ENCODE data around the gene DUSP5.
"Not testable (repeated sequence)": the region's sequence is repeated elsewhere in the genome, so short reads cannot be mapped to it uniquely, and the experiment has no call there.

The DUSP5 gene

DNA sequence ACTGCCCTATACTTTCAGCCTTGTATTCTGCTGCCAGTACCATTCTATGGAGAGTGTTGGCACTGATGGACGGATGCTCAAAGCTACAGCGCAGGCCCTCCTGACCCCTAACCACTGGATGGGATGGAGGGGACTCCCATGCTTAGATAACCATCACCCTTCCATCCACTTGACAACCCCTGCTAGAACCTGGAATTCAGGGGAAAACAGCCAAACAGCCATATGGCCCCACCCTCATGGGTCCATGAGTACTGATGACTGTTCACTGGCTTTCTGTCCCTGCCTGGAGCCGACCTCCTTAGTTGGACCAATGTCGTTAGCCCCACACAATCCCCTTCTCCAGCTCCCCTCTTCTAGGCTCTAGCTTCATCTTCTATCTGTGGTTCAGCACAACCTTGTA, 16.2 kb downstream of the DUSP5 start:
- Histone ChIP-seq H3K27me3 (ENCODE audit: control insufficient read depth, insufficient read depth, low read length) (peaks cover 78% of the 10 kb centered on the region), H3K36me3 (ENCODE audit: control insufficient read depth, insufficient read depth, low read length) (no peaks in the 10 kb centered on the region), H3K4me1 (ENCODE audit: control insufficient read depth, insufficient read depth, low read length) (no peaks in the 10 kb centered on the region), H3K9me3 (ENCODE audit: control insufficient read depth, low read length) (no peaks in the 10 kb centered on the region), H3K9ac (ENCODE audit: low read length) (no peak overlapping the region), H3K4me3 (ENCODE audit: low read length) (no peak overlapping the region)

DNA sequence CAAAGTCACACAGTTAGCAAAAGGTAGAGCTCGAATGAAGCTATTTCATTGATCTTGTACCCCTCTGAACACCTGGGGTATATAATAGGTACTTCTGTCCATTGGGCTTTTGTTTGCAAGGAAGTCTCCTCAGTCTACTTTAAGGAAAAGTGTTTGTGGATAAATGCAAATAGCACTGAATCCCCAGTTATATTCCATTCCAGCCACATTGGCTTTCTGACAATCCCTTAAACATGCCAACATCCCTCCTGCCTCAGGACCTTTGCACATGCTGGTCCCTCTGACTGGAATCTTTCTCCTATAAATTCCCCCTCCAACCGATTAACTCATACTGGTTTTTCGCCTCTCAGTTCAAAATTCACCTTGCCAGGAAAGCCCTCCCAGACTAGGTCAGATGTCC, 17.1 kb downstream of the DUSP5 start:
- Histone ChIP-seq H3K27me3 (ENCODE audit: control insufficient read depth, insufficient read depth, low read length) (peaks cover 79% of the 10 kb centered on the region), H3K4me1 (ENCODE audit: control insufficient read depth, insufficient read depth, low read length) (no peaks in the 10 kb centered on the region)

DNA sequence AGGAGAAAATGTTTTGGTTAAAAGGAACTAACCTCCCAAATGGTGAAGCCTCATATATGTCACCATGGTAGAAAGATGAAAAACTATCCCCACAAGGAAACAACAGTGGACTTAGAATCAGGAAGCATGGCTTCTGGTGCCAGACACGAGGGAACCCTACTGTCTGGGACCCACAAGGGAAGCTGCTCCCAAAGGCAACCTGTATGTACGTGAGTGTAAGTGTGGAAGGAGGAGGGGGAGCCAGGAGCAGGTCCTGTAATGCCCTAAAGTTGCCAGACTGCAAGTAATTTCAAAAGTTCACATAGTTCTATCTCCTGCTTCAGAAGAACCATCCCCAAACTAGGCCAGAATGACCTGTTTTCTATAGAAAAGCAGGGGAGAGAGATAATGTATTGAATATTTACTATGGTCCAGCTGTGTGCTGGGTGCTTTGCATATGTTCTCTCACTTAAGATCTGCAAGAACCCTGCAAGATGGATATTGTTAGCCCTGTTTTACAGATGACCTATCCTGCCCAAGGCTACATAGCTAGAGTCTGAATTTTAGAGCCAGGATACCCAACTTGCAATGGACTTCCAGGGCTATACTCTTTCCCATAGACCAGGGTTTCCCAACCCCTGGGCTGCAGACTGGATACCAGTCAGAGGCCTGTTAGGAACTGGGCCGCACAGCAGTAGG, 19.2 kb downstream of the DUSP5 start:
- Histone ChIP-seq H3K9ac (ENCODE audit: low read length) (no peak overlapping the region), H3K4me3 (ENCODE audit: low read length) (no peak overlapping the region), H3K27me3 (ENCODE audit: control insufficient read depth, insufficient read depth, low read length) (peaks cover 74% of the 10 kb centered on the region), H3K9me3 (ENCODE audit: control insufficient read depth, low read length) (no peaks in the 10 kb centered on the region), H3K36me3 (ENCODE audit: control insufficient read depth, insufficient read depth, low read length) (no peaks in the 10 kb centered on the region), H3K4me1 (ENCODE audit: control insufficient read depth, insufficient read depth, low read length) (no peaks in the 10 kb centered on the region)

More for the DNA sequence above, 17.1 kb downstream of the DUSP5 start:
- Histone ChIP-seq H3K9me3 (ENCODE audit: control insufficient read depth, low read length) (no peaks in the 10 kb centered on the region), H3K4me3 (ENCODE audit: low read length) (no peak overlapping the region), H3K36me3 (ENCODE audit: control insufficient read depth, insufficient read depth, low read length) (no peaks in the 10 kb centered on the region), H3K9ac (ENCODE audit: low read length) (no peak overlapping the region)

DNA sequence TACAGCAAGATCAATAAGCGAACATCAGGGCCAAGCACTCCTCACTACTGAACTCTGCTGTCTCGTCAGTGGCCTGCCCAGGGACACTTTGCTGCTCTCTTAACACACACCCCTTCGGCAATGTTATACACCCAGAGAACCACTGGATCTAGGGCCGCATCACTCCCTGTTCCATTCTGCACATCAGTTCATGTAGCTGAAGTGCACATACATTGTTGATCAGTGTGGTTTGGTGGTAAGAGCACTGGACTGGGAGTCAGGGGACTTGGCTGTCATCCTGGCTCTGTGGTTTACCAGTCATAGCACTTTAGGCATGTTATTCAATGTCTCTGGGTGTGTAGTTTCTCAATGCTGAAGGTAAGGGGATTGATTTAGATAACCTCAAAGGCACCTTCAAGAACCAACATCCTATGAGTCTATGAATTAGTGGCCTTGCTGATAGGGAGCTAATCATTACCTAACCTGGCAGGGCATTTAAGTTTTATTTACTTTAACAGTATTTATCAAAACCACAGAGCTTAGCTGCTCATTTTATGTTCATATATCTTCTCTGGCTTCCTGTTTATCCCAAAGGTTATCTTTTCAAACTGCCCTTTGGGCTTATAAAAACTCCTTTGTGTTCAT, 24.8 kb downstream of the DUSP5 start:
- no peaks in the 10 kb centered on the region for H3K36me3 ChIP-seq (ENCODE audit: control insufficient read depth, insufficient read depth, low read length)
- no peak overlapping the region for H3K4me3 ChIP-seq (ENCODE audit: low read length)
- H3K9me3 ChIP-seq (ENCODE audit: control insufficient read depth, low read length): no peaks in the 10 kb centered on the region
- no peaks in the 10 kb centered on the region for H3K4me1 ChIP-seq (ENCODE audit: control insufficient read depth, insufficient read depth, low read length)
- peaks cover 71% of the 10 kb centered on the region for H3K27me3 ChIP-seq (ENCODE audit: control insufficient read depth, insufficient read depth, low read length)
- H3K9ac ChIP-seq (ENCODE audit: low read length): no peak overlapping the region

DNA sequence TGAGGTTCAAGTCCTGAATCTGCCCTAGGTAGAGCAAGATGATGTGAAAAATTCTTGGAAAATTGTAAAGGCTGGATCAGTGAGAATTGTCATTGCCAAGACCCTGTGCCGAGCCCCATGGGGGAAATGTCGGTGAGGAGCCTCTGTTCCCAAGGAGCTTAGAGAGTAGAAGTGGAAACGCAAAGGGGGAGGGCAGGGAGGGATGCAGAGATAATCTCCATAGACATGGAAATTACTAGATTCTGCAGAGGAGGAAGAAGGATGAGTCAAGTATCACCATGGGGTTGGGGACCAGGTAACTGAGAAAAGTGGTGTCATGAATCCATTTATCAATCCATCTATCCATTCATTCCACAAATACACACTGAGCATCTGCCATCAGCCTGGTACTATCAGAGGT, 26.0 kb downstream of the DUSP5 start:
- Histone ChIP-seq H3K27me3 (ENCODE audit: control insufficient read depth, insufficient read depth, low read length) (peaks cover 76% of the 10 kb centered on the region), H3K9me3 (ENCODE audit: control insufficient read depth, low read length) (no peaks in the 10 kb centered on the region), H3K4me3 (ENCODE audit: low read length) (no peak overlapping the region), H3K9ac (ENCODE audit: low read length) (no peak overlapping the region), H3K36me3 (ENCODE audit: control insufficient read depth, insufficient read depth, low read length) (no peaks in the 10 kb centered on the region), H3K4me1 (ENCODE audit: control insufficient read depth, insufficient read depth, low read length) (no peaks in the 10 kb centered on the region)

DNA sequence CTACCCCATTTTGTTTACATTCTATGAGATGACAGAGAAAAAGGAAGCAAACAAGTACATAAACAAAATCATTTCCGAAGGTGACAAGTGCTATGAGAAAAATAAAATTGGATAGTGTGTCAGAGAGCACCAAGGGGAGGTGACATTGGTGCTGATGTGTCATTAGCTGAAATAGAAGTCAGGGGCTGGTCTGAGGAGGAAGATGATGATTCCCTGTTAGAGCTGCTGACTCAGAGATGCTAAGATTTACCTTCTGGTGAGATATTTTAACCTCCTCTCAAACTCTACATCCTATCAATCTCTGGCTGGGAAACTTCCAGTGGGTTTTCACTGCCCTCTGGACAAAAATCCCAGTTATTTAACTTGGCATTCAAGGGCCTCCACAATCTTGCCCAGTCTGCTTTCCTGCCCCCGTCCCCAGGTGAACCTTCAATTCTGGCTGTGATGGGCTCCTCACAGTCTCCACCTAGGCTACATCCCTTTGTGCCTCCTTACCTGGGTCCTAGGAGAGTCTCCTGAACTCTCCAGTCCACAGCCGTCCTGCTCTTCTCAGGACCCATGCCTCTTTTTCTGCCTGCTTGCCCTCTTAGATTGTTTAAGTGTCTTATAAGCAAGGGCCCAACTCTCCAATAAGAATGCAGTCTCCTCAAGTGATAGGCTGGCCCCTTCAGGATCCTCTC, 26.6 kb downstream of the DUSP5 start:
- no peaks in the 10 kb centered on the region for H3K36me3 ChIP-seq (ENCODE audit: control insufficient read depth, insufficient read depth, low read length)
- no peak overlapping the region for H3K4me3 ChIP-seq (ENCODE audit: low read length)
- H3K27me3 ChIP-seq (ENCODE audit: control insufficient read depth, insufficient read depth, low read length): peaks cover 75% of the 10 kb centered on the region
- H3K4me1 ChIP-seq (ENCODE audit: control insufficient read depth, insufficient read depth, low read length): no peaks in the 10 kb centered on the region
- H3K9me3 ChIP-seq (ENCODE audit: control insufficient read depth, low read length): no peaks in the 10 kb centered on the region
- no peak overlapping the region for H3K9ac ChIP-seq (ENCODE audit: low read length)

DNA sequence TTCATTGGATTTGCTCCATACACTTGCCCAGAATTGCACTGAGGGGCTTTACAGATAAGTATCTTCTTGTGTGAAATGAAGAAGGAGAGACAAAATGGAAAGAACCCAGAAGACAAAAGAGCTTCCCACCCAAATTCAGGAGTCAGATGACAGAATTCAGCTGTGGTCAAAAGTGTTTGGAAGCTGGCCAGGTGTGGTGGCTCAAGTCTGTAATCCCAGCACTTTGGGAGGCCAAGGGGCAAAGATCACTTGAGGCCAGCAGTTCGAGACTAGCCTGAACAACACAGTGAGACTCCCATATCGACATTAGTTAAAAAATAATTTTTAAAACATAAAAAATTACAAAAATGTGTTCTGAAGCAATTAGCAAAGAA, 27.1 kb downstream of the DUSP5 start:
- Histone ChIP-seq H3K36me3 (ENCODE audit: control insufficient read depth, insufficient read depth, low read length) (no peaks in the 10 kb centered on the region), H3K9me3 (ENCODE audit: control insufficient read depth, low read length) (no peaks in the 10 kb centered on the region), H3K9ac (ENCODE audit: low read length) (no peak overlapping the region), H3K4me3 (ENCODE audit: low read length) (no peak overlapping the region), H3K4me1 (ENCODE audit: control insufficient read depth, insufficient read depth, low read length) (no peaks in the 10 kb centered on the region), H3K27me3 (ENCODE audit: control insufficient read depth, insufficient read depth, low read length) (peaks cover 77% of the 10 kb centered on the region)

DNA sequence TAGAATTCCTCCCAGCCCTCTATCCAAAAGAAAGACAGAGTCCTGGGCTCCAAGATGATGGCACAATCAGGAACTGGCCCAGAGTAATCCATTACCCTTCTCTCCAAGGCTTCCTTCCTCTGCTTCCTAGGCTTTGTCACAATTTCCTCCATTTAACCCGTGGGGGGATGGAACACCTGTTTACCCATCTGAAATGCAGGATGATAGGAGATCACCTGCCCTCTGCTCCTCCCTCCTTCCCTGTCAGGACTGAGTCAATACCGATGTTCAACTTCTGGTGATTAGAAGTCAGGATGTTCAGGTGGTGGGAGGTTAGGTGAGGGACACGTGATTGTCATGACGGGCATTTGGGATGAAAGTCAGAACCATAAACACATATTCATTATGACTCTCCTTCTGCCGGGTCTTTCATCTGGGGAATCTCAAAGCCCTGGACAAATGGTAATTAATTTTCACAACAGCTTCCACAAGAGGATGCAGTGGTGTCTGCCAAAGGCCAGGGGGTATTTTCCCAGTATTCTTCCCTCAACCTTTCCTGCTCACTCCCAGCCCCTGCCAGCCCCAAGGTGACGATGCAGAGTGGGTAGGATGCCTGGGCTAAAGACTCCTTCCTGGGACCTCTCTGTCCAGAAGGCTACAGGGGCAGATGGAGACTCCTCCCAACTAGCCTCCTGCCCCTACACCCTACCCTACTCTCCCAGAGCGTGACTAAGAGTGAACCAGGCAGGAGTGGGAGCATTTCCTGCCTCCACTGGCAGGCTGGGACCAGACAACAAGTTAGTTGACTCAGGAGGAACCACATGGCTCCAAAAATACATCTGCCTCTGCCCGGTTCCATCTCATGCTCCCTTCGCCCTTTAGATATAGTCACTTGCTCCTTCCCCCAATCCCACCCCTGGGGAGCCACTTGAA, 27.9 kb downstream of the DUSP5 start:
- Histone ChIP-seq H3K4me3 (ENCODE audit: low read length) (no peak overlapping the region), H3K9ac (ENCODE audit: low read length) (no peak overlapping the region), H3K9me3 (ENCODE audit: control insufficient read depth, low read length) (no peaks in the 10 kb centered on the region), H3K36me3 (ENCODE audit: control insufficient read depth, insufficient read depth, low read length) (no peaks in the 10 kb centered on the region), H3K27me3 (ENCODE audit: control insufficient read depth, insufficient read depth, low read length) (peaks cover 82% of the 10 kb centered on the region), H3K4me1 (ENCODE audit: control insufficient read depth, insufficient read depth, low read length) (no peaks in the 10 kb centered on the region)

DNA sequence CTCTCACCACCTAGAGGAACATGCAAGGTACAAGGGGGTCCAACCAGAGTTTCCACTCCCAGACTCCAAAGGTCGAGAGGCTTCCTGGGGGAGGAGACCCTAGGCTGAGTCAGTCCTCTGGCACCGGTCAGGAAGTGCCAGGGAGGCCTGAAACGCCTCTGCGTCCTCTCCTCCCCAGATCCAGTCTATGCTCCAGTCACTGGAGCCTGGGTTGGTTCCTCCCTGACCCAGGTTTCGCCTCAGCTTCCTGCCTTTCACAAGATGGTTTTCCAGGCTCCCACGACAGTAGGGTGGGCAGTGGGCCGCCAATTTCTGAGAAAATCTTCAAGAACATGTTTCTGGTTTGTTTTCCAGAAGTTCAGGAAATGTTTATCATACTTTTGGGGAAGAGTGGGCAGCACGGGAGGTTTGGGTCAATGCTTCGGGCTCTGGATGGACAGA, 30.0 kb downstream of the DUSP5 start:
- Histone ChIP-seq H3K9ac (ENCODE audit: low read length) (no peak overlapping the region), H3K4me3 (ENCODE audit: low read length) (no peak overlapping the region)

DNA sequence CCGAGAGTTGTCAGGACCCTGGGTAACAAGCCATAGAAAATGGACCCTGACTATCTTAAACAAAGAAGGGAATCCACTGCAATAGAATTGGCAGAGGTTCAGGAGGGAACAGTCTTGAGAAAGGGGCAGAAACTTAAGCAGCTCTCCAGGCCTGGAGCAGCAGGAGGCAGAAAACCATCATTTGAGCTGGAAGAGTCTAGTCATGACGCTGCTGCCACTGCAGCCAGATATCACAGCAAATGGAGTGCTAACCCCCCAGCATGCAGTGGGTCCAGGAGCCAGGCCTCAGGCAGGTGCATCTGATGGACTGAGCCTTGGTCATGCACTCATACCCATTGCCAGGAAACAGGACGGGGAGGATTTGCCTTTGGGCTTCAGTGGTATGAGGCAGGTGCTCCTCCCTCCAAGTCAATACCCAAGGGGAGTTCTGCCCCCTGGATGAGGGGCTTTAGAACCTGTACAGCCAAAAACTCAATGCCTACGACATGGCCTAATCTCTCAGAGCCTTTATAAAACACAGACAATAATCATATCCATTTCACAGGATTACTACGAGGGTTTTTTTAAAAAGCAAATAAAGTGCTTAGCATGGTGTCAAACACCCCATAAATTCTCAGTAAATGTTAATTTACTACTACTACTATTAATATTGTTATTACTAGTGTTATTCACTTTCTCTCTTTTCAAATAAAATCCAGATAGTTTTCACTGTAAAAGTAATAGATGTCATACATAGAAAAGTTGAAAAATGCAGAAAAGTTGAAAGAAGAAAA, 30.7 kb downstream of the DUSP5 start:
- no peak overlapping the region for H3K9ac ChIP-seq (ENCODE audit: low read length)
- H3K9me3 ChIP-seq (ENCODE audit: control insufficient read depth, low read length): no peaks in the 10 kb centered on the region
- no peak overlapping the region for H3K4me3 ChIP-seq (ENCODE audit: low read length)
- no peaks in the 10 kb centered on the region for H3K4me1 ChIP-seq (ENCODE audit: control insufficient read depth, insufficient read depth, low read length)
- H3K27me3 ChIP-seq (ENCODE audit: control insufficient read depth, insufficient read depth, low read length): peaks cover 78% of the 10 kb centered on the region
- no peaks in the 10 kb centered on the region for H3K36me3 ChIP-seq (ENCODE audit: control insufficient read depth, insufficient read depth, low read length)

More for the DNA sequence above, 30.0 kb downstream of the DUSP5 start:
- peaks cover 80% of the 10 kb centered on the region for H3K27me3 ChIP-seq (ENCODE audit: control insufficient read depth, insufficient read depth, low read length)
- no peaks in the 10 kb centered on the region for H3K36me3 ChIP-seq (ENCODE audit: control insufficient read depth, insufficient read depth, low read length)
- H3K4me1 ChIP-seq (ENCODE audit: control insufficient read depth, insufficient read depth, low read length): no peaks in the 10 kb centered on the region
- no peaks in the 10 kb centered on the region for H3K9me3 ChIP-seq (ENCODE audit: control insufficient read depth, low read length)

DNA sequence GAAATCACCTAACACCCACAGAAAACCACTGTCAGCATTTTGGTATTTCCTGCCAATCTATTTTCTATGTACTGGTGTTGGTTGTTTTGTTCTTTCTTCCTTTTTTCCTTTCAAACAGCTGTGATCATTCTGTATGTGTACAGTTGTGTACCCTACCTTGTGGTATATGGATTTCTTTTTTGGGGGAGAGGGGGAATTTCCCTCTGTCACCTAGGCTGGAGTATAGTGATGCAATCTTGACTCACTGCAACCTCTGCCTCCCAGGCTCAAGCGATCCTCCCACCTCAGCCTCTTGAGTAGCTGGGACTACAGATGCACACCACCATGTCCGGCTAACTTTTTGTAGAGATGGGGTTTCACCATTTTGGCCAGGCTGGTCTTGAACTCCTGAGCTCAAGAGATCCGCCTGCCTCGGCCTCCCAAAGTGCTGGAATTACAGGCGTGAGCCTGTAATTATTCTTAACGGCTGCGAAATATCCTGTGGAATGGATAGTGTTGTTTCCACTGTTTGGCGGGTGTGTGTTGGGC, 31.4 kb downstream of the DUSP5 start:
- not testable (repeated sequence) for H3K4me1 ChIP-seq (ENCODE audit: control insufficient read depth, insufficient read depth, low read length); H3K9ac ChIP-seq (ENCODE audit: low read length); H3K9me3 ChIP-seq (ENCODE audit: control insufficient read depth, low read length); H3K36me3 ChIP-seq (ENCODE audit: control insufficient read depth, insufficient read depth, low read length); H3K4me3 ChIP-seq (ENCODE audit: low read length)
- peaks cover 72% of the 10 kb centered on the region for H3K27me3 ChIP-seq (ENCODE audit: control insufficient read depth, insufficient read depth, low read length)

Data from mucosa of stomach (tissue), 1 donor.